ENCODE measurements around the gene SETD5.
"Not testable (repeated sequence)": the region's sequence is repeated elsewhere in the genome, so short reads cannot be mapped to it uniquely, and the experiment has no call there.

Gene SETD5

DNA sequence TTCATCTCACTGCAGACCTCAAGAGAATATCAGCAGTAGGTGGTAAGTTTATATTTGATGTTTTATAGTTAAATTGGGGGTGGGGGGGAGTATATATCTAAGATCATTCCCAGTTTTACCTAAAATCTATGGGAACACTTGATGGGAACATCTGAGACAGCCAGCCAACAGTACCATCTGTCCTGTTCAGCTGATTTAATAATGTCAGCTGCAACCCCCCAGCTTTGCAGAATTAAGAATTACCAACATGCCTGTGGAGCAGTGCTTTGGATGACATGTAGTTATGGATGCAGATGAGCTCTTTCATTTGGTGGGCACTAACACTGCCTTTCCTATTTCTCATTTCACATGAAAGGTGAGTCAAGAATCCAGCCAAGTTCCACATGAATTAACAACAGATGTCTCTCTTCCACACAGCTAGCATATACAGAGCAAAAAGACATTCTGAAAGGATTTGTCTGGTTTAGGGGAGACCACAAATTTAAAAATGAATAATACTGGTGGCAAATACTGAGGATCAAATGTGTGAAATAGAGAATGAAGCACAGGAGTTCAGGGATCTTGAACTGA lies 76.2 kb downstream of the SETD5 start:
- DNase-seq: no peak

DNA sequence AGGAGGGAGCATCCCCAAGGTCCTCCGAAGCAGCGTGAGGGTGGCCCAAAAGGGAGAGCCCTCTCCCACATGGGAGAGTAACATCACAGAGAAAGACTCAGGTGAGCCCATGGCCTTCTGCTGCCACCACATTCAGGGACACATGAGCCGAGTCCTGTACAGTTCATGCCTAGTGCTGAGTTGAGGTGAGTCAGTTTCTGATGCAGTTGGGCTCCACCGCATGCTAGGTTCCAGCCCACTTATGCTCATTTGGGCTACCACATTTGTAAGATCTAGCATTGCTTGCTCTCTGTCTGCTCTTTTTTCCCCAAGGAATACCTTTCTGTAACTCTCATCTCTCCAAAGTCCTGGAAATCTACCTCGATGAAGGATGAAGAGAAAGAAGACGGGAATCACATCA lies 77.1 kb downstream of the SETD5 start:
- no peak for DNase-seq

DNA sequence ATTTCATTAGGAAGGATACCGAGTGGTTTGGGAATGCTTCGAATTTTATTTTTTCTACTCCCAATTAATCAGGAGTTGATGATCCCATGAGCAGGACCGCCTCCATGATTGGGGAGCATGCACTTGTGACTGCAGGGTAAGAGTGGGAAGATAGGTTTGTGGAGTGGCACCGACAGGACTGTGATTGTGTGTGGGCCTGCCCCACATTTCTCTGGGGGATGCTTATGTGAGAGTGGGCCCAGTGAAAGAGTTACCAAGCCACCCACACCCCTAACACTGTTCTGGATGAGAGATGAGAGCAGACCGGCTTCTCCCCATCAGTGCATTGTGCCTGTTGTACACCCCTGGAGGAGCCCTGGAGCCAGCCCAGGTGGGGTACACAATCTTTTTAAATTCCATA lies 79.5 kb downstream of the SETD5 start:
- no peak for DNase-seq

DNA sequence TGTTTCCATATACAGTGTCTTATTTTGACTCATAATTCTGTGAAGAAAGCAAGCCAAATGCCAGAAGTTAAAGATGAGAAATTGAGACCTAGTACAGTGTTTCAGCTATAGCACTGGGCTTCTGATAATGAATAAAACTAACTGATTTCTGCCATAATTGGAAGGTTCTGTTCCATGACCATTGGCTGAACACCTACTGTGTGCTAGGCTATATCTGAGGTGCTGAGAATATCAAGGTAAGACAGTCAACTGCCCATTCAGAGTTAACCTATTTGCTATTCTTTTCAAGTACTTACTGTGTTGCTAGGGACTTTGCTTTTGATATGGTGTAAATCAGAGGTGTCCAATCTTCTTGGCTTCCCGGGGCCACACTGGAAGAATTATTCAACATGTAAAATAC lies 82.8 kb downstream of the SETD5 start:
- DNase-seq: no peak

DNA sequence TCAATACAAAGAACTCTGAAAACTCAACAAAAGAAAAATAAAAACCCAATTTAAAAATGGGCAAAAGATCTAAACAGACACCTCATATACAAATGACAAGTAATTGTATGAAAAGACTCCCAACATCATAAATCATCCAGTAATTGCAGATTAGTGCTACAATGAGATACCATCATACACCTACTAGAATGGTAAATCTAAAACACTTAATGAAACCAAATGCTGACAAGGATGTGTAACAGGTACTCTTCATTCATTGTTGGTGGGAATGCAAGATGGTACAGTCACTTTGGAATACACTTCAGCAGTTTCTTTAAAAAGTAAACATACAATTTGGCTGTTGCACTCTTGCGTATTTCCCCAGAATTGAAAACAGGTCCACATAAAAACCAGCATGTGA lies 87.8 kb downstream of the SETD5 start:
- no peak for DNase-seq

DNA sequence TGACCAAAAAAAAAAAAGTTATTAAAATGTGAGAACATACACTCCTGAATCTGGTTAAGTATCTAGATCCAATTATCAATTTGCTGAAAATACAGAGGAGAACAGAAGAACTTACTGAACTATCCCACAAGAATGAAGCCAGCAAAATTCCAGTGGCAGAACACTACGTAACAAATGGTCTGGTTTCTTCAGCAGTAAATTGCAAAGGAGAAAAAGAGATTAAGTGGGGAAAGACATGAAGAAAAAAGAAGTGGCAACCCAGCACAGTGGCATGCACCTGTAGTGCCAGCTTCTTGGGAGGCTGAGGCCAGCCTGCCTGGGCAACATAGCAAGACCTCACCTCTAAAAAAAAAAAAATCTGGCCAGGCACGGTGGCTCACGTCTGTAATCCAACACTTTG lies 94.1 kb downstream of the SETD5 start:
- DNase-seq: no peak

DNA sequence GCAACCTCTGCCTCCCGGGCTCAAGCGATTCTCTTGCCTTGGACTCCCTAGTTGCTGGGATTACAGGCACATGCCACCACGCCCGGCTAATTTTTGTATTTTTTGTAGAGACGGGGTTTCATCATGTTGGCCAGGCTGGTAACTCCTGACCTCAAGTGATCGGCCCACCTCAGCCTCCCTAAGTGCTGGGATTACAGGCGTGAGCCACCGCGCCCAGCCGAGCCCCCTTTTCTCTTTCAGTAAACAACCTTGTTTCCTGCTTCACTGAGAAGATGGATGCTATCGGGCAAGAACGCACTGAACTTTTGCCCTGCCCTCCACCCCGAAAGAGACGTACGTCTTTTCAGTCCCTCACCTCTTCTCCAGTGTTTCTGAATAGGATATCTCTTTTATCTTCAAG lies 96.6 kb downstream of the SETD5 start:
- DNase-seq: not testable (repeated sequence)

DNA sequence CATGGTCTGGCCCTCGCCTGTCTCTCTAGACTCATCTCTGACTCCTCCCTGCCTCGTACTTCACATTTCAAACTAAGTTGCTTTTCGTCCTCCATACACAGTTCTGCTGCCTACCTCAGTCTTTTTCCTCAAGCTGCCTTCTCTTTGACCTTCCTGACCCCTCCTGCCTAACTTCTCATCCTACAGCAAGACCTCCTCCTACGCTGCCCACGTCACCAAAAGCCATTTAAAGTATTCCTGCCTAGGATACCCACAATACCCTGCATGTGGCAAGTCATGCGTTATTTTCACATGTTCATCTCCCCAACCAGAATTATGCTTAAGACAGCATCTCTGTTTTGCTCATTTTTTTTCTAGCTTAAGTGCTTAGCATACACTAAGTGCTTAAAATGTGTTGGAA lies 99.5 kb downstream of the SETD5 start:
- DNase-seq: no peak

DNA sequence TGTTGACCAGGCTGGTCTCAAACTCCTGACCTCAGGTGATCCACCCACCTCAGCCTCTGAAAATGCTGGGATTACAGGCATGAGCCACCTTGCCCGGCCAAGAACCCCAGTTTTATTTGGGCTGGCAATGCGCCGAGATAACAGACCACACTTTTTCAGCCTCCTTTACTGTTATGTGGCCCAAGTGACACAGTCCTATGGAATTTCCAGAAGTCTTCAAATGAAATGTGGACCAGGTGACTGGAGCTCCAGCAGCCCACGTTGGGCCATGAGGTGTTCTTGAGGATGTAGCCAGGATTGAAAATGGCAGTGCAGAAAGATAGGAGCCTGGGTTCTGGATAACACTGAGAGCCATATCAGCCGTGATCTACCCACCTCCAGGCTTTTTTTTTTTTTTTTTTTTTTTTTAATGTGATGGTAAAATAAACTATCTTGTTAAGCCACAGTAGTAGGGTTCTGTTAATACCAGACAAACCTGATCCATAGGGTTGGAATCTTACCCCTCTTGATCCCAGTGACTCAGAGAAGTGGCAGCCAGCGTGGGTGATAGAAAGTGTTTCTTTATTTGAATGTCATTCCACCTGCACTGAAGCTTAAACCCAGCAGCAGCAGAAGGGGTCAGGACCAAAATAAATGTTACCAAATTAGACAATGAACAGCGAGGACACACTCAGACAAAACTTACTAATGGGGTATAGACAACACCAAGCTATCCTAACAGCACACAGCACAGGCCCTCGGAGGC lies 100.6 kb downstream of the SETD5 start:
- DNase-seq: no peak

DNA sequence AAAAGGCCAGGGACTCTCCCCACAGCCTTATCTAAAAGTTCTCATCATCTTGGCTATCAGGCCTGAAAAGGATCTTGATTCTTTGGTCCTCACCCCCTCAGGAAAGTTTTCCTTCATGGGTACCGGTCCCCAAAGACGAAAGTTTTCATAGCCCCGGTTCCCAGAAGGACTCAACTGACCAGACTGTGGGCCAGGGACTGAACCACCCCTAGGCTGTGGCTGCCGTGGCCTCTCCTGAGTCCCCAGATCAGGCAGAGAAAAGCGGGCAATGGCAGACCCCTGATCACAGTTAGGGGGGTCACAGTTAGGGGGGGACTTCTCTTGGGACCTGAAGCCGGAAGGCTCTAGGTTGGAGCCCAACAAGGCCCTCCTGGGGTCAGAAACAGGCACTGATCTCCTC lies 101.4 kb downstream of the SETD5 start:
- DNase-seq: no peak

DNA sequence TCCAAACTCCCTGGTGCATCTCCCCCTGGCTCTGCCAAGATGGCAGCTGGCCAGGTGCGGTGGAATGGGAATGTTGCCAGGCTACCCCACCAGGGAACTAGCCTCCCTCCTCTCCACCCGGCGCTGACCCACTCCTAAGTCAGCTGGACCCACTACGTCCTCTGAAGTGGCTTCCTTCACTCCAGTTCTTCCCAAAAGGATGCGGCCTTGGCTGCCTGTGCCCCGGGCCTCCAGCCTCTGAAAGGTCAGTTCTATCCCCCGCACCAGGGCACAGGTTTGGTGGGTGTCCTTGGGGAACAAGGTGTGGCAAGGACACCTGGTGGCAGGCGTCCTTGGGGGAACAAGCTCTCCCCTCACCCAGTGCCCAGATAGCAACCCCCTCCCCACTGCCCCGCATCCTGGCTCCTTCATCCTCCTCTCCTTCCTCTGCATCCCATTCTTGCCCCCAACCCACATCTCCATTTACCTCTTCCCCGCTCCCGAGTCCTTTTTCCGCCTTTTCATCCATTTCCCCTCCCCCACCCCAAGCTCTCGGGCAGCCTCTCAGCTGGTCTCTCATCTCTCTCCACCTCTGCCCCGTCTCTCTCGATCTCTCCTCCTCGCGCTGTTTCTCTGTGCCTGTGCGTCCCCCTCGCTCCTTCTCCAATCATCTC lies 102.2 kb downstream of the SETD5 start:
- no peak for DNase-seq

DNA sequence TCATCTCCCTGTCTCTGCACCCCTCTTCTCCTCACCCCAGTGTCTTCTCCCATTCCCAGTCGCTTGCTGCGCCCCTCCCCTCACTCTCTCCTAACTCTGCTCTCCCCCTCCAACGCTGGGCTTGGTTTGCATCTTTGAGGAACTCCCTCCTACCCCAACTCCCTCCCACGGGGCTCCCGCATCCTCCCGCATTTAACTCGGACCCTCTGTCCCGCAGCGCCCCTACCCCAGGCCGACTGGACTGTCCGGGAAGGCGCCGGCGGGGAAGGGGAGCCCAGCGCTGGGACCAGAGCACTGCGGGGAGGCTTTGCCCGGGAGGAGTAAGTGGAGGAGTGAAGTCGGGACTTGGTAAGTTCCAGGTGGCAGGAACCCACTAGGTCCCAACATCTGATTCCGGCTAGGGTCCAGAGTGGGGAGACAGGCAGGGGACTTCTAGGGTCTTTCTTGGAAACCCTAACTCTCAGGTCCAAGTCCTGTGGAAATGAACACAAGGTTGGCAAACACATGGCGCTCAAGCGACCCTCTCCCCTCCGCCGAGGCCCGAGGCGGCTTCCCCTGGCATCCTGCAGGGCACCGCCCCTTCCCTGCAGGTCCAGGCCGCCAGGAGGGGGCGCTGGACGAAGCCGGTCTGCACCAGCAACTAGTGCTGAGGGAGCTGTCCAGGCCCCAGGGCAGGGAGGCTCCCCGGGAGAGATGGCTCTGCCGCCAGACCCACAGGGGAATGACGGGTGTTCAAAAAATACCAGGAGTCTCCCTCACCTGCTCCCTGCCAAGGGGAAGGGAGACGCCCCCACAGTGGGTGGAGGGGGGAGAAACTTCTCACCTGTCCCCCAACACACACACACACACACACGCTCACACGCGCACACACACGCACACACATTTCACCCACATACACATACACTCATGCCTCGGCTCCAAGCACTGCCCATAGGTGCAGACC lies 103.0 kb downstream of the SETD5 start:
- peak; percentile 74 for DNase-seq

DNA sequence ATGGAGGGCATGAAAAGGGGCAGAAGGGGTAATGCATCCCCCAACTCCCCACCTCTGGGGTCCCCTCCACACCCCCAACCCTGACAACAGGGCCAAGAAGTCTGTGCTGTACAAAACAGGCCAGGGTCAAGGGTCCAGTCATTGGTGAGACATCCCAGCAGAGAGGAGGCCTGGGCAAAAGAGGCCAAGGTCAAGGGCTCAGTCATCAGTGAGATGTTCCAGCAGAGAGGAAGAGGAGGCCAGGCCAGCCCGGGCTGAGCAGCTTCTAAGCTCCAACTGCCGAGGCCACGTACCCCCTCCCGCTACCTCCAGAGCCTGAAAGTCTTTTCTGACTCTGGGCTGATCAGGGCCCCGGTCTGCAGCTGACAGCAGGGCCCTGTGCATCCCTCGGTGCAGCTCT lies 103.8 kb downstream of the SETD5 start:
- DNase-seq: no peak

DNA sequence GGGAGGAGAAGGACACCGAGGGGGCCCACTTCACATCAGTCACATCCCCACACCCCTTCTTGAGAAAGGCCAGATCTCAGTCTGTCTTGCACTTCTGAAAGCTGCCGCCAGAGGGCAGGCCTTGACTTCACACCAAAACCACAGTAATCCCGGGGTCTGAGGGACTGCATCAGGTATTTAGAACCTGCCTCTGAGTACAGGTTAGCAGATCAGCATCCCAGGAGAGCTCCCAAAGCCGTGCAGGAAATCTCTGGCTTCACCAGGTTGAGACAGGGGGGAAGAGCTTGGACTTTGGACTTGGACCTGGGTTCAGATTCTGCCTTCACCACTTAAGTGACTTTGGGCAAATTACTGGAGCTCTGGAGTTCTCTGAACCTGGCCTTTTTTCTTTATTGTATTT lies 105.9 kb downstream of the SETD5 start:
- peak; percentile 72 for DNase-seq

DNA sequence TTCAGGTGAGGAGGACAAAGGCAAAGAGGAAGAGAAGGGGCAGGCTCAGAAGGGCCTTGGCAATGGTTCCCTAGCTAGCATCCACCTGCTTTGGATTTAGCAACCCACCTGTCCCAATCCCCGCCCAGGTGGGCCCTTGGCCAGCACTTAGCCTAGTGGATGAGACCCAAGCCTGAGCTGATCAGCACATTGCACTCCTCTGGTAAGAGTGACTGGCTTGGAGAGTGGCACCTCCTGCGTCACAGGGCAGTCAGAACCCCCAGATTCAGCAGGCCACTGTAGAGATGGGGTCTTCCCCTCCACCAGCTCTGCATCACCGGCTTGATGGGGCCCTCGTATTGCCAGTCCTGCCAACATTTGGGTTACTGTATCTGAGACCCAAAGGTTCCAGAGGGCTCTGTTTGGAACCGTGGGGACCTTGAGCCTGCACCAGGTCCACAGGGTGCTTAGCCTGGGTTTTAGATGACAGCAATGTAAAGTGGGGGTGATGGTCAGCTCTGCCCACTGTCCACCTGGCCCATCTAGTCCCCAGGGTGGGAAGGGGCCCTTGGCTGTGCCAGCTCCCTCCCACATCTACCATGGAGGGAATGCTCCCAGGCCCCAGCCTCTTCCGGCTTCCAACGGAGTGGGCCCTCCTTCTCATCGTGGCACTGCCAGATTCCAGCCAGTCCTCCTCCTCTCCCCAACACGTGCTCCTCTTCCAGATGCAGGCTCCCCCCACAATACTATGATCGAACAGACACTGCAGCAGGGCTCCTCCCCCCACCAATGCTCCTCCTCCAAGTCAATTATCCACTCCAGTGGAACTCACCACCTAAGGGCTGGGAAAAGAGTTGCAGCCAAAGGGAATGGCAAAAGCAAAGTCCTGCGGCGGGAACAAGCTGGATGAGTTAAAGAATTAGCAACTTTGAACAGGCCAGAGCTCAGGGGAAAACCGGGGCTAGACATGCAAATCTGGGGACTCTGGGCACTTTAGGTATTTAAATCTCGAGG lies 110.5 kb downstream of the SETD5 start:
- no peak for DNase-seq

DNA sequence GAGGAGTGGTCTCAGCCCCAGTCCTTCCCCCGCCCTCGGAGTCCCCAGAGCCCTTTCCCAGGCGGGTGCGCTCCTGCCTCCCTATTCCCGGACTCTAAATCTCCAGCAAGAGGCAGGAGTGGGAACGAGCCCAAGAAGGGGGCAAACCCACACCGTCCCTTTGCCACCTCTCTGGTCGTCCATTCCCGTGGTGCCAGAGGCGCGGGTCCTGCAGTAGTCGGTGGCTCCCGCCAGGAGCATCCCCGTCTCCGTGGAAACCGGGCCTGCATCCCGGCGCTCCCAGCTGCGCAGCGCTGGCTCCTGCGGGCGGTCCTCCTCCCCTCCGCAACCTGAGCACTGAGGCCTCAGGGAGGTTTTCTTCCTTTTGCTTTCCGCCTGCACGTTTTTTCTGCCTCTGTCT lies 111.4 kb downstream of the SETD5 start:
- DNase-seq: no peak

DNA sequence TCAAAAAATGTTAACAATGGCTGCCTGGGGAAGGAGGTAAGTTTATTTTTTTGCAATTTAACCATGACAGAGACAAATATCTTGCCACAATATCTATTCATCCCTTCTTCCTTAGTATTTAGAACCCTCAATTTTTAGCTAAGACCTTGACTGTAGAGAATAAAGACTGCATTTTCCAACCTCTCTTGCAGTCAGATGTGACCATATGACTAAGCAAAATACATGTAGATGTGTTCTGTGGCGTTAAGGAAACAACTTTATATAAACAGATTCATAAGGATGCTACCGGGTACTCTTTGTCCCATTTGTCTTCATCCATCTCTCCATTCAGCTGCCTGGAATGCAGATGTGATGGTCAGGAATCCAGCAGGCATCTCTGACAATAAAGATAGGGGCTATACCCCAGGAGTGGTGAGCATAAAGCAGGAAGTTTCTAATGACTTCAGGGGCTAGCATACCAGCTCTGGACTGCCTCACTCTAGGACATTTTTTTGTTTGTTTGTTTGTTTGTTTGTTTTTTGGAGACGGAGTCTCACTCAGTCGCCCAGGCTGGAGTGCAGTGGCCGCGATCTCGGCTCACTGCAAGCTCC lies 115.1 kb downstream of the SETD5 start:
- DNase-seq: no peak

DNA sequence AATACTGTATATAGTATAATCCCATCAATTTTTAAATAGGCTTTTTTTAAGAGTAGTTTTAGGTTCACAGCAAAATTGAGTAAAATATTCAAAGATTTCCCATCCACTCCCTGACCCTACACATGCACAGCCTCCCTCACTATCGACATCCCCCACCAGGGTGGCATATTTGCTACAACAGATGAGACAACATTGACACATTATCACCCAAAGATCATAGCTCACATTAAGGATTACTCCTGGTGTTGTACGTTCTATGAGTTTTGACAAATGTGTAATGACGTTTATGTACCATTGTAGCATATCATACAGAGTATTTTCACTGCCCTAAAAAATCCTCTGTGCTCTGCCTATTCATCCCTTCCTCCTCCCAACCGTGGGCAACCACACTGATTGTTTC lies 116.9 kb downstream of the SETD5 start:
- no peak for DNase-seq

DNA sequence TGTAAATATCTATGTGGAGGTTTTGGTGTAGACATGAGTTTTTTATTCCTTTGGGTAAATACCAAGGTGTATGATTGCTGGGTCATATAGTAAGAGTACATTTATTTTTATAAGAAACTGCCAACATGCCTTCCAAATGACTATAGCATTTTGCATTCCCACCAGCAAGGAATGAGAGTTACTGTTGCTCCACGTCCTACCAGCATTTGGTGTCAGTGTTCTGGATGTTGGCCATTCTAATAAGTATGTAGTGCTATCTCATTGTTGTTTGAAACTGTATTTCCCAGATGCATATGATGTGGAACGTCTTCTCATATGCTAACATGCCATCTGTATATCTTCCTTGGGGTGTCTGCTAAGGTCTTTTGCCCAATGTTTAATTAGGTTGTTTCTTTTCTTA lies 117.5 kb downstream of the SETD5 start:
- no peak for DNase-seq

DNA sequence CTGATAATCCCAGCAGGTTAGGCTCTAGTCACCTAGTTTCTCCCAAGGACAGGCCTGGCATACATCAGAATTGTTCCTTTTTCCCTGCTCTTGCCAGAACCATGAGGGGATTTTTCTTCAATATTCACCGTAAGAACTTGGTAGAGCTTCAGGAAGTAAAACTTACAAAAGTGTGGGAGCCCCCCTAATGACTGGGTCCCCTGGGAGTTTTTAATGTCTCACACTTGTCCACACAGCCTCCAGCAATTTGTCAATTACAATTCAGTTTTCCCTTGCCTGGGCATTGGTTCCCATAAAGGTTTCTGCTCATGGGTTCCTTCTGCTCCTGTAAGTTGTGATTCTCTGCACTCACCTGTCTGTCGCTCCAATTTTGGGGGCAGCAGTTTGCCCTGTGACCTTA lies 127.7 kb downstream of the SETD5 start:
- no peak for DNase-seq
